Neural cell (in vitro differentiated cells): ENCODE measurements around the gene CIROP. TPM values are rescaled to one million over a fixed set of nuclear protein-coding genes. Genes with fewer than 3 reads are reported as not detected.
"Not testable (repeated sequence)": the region's sequence is repeated elsewhere in the genome, so short reads cannot be mapped to it uniquely, and the experiment has no call there.

ENCODE experiments used
- H2AFZ ChIP-seq: fragments of 200-600, 300-800 bp; sonication (generic), shearing (Covaris generic); 2 replicates; pipeline ENCODE4 v1.6.0; 2014; ENCODE audit warnings: low read depth, mild to moderate bottlenecking, antibody characterized with exemption, low read length, moderate library complexity
- H3F3A ChIP-seq: fragments of 200-600 bp; shearing (Covaris generic); 2 replicates; pipeline ENCODE4 v1.6.1; 2016; ENCODE audit warnings: mild to moderate bottlenecking, moderate library complexity, mixed read lengths, antibody characterized with exemption, low read length; ENCODE audit not compliant: insufficient read depth, poor library complexity, severe bottlenecking
- H3K27ac ChIP-seq: fragments of 200-600, 300-800 bp; sonication (generic), shearing (Covaris generic); 2 replicates; pipeline ENCODE4 v1.5.1; 2014; ENCODE audit warnings: mild to moderate bottlenecking, low read length, moderate library complexity
- H3K27me3 ChIP-seq: fragments of 300-800, 200-600 bp; sonication (generic), shearing (Covaris generic); 2 replicates; pipeline ENCODE4 v1.6.0; 2014; ENCODE audit warnings: mild to moderate bottlenecking, low read depth, low read length, moderate library complexity; ENCODE audit not compliant: insufficient read depth
- H3K36me3 ChIP-seq: fragments of 300-800, 200-600 bp; sonication (generic), shearing (Covaris generic); 2 replicates; pipeline ENCODE4 v1.5.1; 2014; ENCODE audit warnings: mild to moderate bottlenecking, antibody characterized with exemption, low read length, moderate library complexity; ENCODE audit not compliant: insufficient read depth
- H3K4me2 ChIP-seq: fragments of 300-800, 200-600 bp; sonication (generic), shearing (Covaris generic); 2 replicates; pipeline ENCODE4 v1.6.0; 2014; ENCODE audit warnings: mild to moderate bottlenecking, low read length
- H3K4me3 ChIP-seq: fragments of 300-800, 200-600 bp; sonication (generic), shearing (Covaris generic); 2 replicates; pipeline ENCODE4 v1.5.1; 2014; ENCODE audit warnings: mild to moderate bottlenecking, low read length, moderate library complexity
- H3K79me2 ChIP-seq: fragments of 200-600 bp; shearing (Covaris generic); replicated peaks from 2 replicates; pipeline ENCODE4 v1.6.0; 2014; ENCODE audit warnings: mild to moderate bottlenecking, low read length, moderate library complexity; ENCODE audit not compliant: insufficient read depth
- H3K9ac ChIP-seq: fragments of 300-800, 200-600 bp; sonication (generic), shearing (Covaris generic); 2 replicates; pipeline ENCODE4 v1.6.1; 2016; ENCODE audit warnings: mild to moderate bottlenecking, low read length, mixed read lengths
- H3K9me2 ChIP-seq: fragments of 200-600 bp; shearing (Covaris generic); 2 replicates; pipeline ENCODE4 v1.6.1; 2016; ENCODE audit warnings: mild to moderate bottlenecking, low read length, mixed read lengths; ENCODE audit not compliant: insufficient read depth
- H3K9me3 ChIP-seq: fragments of 200-600, 300-800 bp; sonication (generic), shearing (Covaris generic); 2 replicates; pipeline ENCODE4 v1.6.1; 2016; ENCODE audit warnings: mild to moderate bottlenecking, mixed run types, low read length, moderate library complexity, mixed read lengths
- H4K20me1 ChIP-seq: fragments of 200-600 bp; shearing (Covaris generic); 2 replicates; pipeline ENCODE4 v1.6.1; 2016; ENCODE audit warnings: mild to moderate bottlenecking, mixed run types; ENCODE audit not compliant: insufficient read depth
- CTCF ChIP-seq: fragments of 450-650 bp; IDR thresholded peaks from 2 replicates; pipeline ENCODE4 v1.5.1; 2014; ENCODE audit warnings: antibody characterized with exemption, mild to moderate bottlenecking, moderate library complexity; ENCODE audit not compliant: poor library complexity, severe bottlenecking
- EP300 ChIP-seq: fragments of 450-650 bp; conservative IDR thresholded peaks from 2 replicates; pipeline ENCODE4 v1.6.1; 2014; ENCODE audit warnings: antibody characterized with exemption, mild to moderate bottlenecking, moderate library complexity; ENCODE audit not compliant: poor library complexity, severe bottlenecking
- EZH2 ChIP-seq: fragments of 200-600, 300-800 bp; shearing (Covaris generic), sonication (generic); IDR thresholded peaks from 2 replicates; pipeline ENCODE4 v1.6.1; 2014; ENCODE audit warnings: antibody characterized with exemption, low read length, borderline replicate concordance, mild to moderate bottlenecking; ENCODE audit not compliant: insufficient read depth, poor library complexity, severe bottlenecking
- MXI1 ChIP-seq: fragments of 450-650 bp; conservative IDR thresholded peaks from 2 replicates; pipeline ENCODE4 v1.6.1; 2014; ENCODE audit warnings: antibody characterized with exemption, mild to moderate bottlenecking; ENCODE audit not compliant: poor library complexity, severe bottlenecking
- POLR2AphosphoS5 ChIP-seq: IDR thresholded peaks from 2 replicates; pipeline ENCODE4 v1.6.1; 2012
- RAD21 ChIP-seq: fragments of 450-650 bp; conservative IDR thresholded peaks from 2 replicates; pipeline ENCODE4 v1.6.1; 2014; ENCODE audit warnings: antibody characterized with exemption, mild to moderate bottlenecking, moderate library complexity
- SMC3 ChIP-seq: fragments of 450-650 bp; conservative IDR thresholded peaks from 2 replicates; pipeline ENCODE4 v1.6.1; 2014; ENCODE audit warnings: antibody characterized with exemption, mild to moderate bottlenecking, moderate library complexity; ENCODE audit not compliant: poor library complexity
- TAF1 ChIP-seq: IDR thresholded peaks from 2 replicates; pipeline ENCODE4 v1.6.1; 2012; ENCODE audit warnings: low read depth
- polyA plus RNA-seq: library from polyadenylated mRNA; depleted of rRNA; stranded (reverse); fragments of >200 nt; gene quantifications from 2 replicates; pipeline ENCODE4 v1.2.3, GENCODE V29; 2014
- TF ChIP-seq, protein P1 (sequence below): IDR thresholded peaks from 2 replicates; pipeline ENCODE4 v1.6.1; 2012; ENCODE audit warnings: borderline replicate concordance

CIROP gene
- polyA plus RNA-seq, 1 donor from 2014 or later, result not detected

DNA sequence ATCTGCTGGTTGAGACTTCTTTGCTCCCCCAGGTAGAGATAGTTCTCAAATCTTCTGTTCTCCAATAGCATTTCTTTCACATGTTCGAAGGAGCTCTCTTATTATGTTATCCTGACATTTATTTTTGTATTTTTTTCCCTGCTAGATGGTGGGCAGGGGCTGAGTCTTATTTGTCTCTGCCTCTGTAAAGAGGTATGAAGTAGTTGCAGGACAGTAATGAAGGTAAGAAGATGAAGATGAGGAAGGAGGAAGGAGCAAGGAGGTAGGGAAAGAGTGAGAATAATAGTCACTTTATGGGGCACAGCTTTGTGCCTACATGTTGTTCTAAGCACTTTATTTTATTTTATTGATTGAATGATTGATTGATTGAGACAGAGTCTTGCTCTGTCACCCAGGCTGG lies 5.0 kb upstream of the CIROP start:
- Histone ChIP-seq H3K36me3 (no peaks in the 10 kb centered on the region), H3K4me3 (no peak overlapping the region), H3K9ac (no peak overlapping the region), H3K79me2 (no peaks in the 10 kb centered on the region), H4K20me1 (no peaks in the 10 kb centered on the region), H3F3A (no peaks in the 10 kb centered on the region), H3K27me3 (no peaks in the 10 kb centered on the region), H2AFZ (no peak overlapping the region), H3K27ac (no peak overlapping the region), H3K9me3 (no peaks in the 10 kb centered on the region), H3K9me2 (no peaks in the 10 kb centered on the region), H3K4me2 (no peak overlapping the region)
- no peak for TF ChIP-seq EZH2
- no peak for TF ChIP-seq SMC3
- TF ChIP-seq, protein P1, sequence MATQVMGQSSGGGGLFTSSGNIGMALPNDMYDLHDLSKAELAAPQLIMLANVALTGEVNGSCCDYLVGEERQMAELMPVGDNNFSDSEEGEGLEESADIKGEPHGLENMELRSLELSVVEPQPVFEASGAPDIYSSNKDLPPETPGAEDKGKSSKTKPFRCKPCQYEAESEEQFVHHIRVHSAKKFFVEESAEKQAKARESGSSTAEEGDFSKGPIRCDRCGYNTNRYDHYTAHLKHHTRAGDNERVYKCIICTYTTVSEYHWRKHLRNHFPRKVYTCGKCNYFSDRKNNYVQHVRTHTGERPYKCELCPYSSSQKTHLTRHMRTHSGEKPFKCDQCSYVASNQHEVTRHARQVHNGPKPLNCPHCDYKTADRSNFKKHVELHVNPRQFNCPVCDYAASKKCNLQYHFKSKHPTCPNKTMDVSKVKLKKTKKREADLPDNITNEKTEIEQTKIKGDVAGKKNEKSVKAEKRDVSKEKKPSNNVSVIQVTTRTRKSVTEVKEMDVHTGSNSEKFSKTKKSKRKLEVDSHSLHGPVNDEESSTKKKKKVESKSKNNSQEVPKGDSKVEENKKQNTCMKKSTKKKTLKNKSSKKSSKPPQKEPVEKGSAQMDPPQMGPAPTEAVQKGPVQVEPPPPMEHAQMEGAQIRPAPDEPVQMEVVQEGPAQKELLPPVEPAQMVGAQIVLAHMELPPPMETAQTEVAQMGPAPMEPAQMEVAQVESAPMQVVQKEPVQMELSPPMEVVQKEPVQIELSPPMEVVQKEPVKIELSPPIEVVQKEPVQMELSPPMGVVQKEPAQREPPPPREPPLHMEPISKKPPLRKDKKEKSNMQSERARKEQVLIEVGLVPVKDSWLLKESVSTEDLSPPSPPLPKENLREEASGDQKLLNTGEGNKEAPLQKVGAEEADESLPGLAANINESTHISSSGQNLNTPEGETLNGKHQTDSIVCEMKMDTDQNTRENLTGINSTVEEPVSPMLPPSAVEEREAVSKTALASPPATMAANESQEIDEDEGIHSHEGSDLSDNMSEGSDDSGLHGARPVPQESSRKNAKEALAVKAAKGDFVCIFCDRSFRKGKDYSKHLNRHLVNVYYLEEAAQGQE, result no peak
- no peak for TF ChIP-seq CTCF
- no peak for TF ChIP-seq MXI1
- TF ChIP-seq EP300, result no peak
- no peak for TF ChIP-seq TAF1
- TF ChIP-seq POLR2AphosphoS5, result no peak
- TF ChIP-seq RAD21, result no peak

DNA sequence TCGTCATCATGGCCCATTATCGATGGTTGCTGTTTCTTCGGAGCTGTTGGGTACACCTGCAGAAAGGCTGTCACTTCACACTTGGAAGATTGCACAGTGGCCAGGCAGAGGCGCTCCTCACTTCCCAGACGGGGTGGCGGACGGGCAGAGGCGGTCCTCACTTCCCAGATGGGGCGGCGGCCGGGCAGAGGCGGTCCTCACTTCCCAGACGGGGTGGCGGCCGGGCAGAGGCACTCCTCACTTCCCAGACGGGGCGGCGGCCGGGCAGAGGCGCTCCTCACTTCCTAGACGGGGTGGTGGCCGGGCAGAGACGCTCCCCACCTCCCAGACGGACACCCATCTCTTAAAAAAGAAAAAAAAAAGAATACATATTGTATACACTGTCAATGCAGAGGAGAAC lies 3.4 kb upstream of the CIROP start:
- H3K4me2 ChIP-seq, H3K27ac ChIP-seq, H2AFZ ChIP-seq, H3K36me3 ChIP-seq, H3F3A ChIP-seq, H3K27me3 ChIP-seq, H4K20me1 ChIP-seq, H3K4me3 ChIP-seq, H3K9me3 ChIP-seq, H3K9me2 ChIP-seq, H3K79me2 ChIP-seq, H3K9ac ChIP-seq: not testable (repeated sequence)

GRCh38 chr14:23107620-23108019 lies 2.8 kb upstream of the CIROP start:
- H3K27ac ChIP-seq, H3K79me2 ChIP-seq, H3K36me3 ChIP-seq, H3K9me2 ChIP-seq, H3K27me3 ChIP-seq, H3K9me3 ChIP-seq, H3F3A ChIP-seq, H4K20me1 ChIP-seq, H2AFZ ChIP-seq, H3K4me2 ChIP-seq, H3K9ac ChIP-seq, H3K4me3 ChIP-seq: not testable (repeated sequence)
